ENCODE results near the gene SPDYE3.
"Not testable (repeated sequence)": the region's sequence is repeated elsewhere in the genome, so short reads cannot be mapped to it uniquely, and the experiment has no call there.

Gene SPDYE3

GRCh38 chr7:100267648-100268047, 39.9 kb upstream of the SPDYE3 start:
- Histone ChIP-seq H3K9ac (no peak overlapping the region), H2AFZ (ENCODE audit: low read depth) (no peak overlapping the region), H3K27me3 (ENCODE audit: insufficient read depth, low read depth) (no peaks in the 10 kb centered on the region), H3K27ac (no peak overlapping the region), H3K79me2 (ENCODE audit: insufficient read depth, low read depth) (peaks cover 21% of the 10 kb centered on the region; the same call in 1 of the 2 replicates), H3K4me1 (ENCODE audit: low read depth, poor library complexity, severe bottlenecking) (peaks cover 25% of the 10 kb centered on the region), H4K20me1 (ENCODE audit: insufficient read depth) (no peaks in the 10 kb centered on the region), H3K4me2 (no peak overlapping the region), H3K4me3 (IDR thresholded peaks at IDR 0.05; ENCODE audit: insufficient read depth, low read depth, low read length) (no peak overlapping the region), H3K36me3 (ENCODE audit: insufficient read depth) (no peaks in the 10 kb centered on the region)
- no peak for TF ChIP-seq CTCF (conservative IDR thresholded peaks at IDR 0.05; ENCODE audit: low read depth, low read length)

- not testable (repeated sequence) for H3K4me3 ChIP-seq (IDR thresholded peaks at IDR 0.05; ENCODE audit: insufficient read depth, low read depth, low read length); H3K4me2 ChIP-seq; H3K9ac ChIP-seq; H2AFZ ChIP-seq (ENCODE audit: low read depth); H4K20me1 ChIP-seq (ENCODE audit: insufficient read depth); H3K36me3 ChIP-seq (ENCODE audit: insufficient read depth); H3K27me3 ChIP-seq (ENCODE audit: insufficient read depth, low read depth); H3K27ac ChIP-seq
- Histone ChIP-seq H3K79me2 (ENCODE audit: insufficient read depth, low read depth) (peaks cover 16% of the 10 kb centered on the region; the same call in 1 of the 2 replicates), H3K4me1 (ENCODE audit: low read depth, poor library complexity, severe bottlenecking) (peaks cover 25% of the 10 kb centered on the region)
Observed at GRCh38 chr7:100268882-100269281, 38.6 kb upstream of the SPDYE3 start.

- H3K36me3 ChIP-seq (ENCODE audit: insufficient read depth); H2AFZ ChIP-seq (ENCODE audit: low read depth); H3K4me2 ChIP-seq; H3K4me3 ChIP-seq (IDR thresholded peaks at IDR 0.05; ENCODE audit: insufficient read depth, low read depth, low read length); H4K20me1 ChIP-seq (ENCODE audit: insufficient read depth); H3K27ac ChIP-seq; H3K27me3 ChIP-seq (ENCODE audit: insufficient read depth, low read depth); H3K9ac ChIP-seq: not testable (repeated sequence)
- peaks cover 25% of the 10 kb centered on the region for H3K4me1 ChIP-seq (ENCODE audit: low read depth, poor library complexity, severe bottlenecking)
- peaks cover 16% of the 10 kb centered on the region; the same call in 1 of the 2 replicates for H3K79me2 ChIP-seq (ENCODE audit: insufficient read depth, low read depth)
Observed at GRCh38 chr7:100269306-100270045, 38.0 kb upstream of the SPDYE3 start.

- Histone ChIP-seq H3K79me2 (ENCODE audit: insufficient read depth, low read depth) (peaks cover 16% of the 10 kb centered on the region; the same call in 1 of the 2 replicates), H3K4me1 (ENCODE audit: low read depth, poor library complexity, severe bottlenecking) (peaks cover 25% of the 10 kb centered on the region), H3K4me2 (peak overlapping the region; percentile 66; the same call in 1 of the 2 replicates)
- not testable (repeated sequence) for H3K36me3 ChIP-seq (ENCODE audit: insufficient read depth); H4K20me1 ChIP-seq (ENCODE audit: insufficient read depth); H3K27ac ChIP-seq; H3K9ac ChIP-seq; H3K4me3 ChIP-seq (IDR thresholded peaks at IDR 0.05; ENCODE audit: insufficient read depth, low read depth, low read length); H3K27me3 ChIP-seq (ENCODE audit: insufficient read depth, low read depth); H2AFZ ChIP-seq (ENCODE audit: low read depth)
Observed at GRCh38 chr7:100270046-100270918, 37.2 kb upstream of the SPDYE3 start.

- not testable (repeated sequence) for H3K27ac ChIP-seq; H3K36me3 ChIP-seq (ENCODE audit: insufficient read depth); H3K9ac ChIP-seq; H3K4me3 ChIP-seq (IDR thresholded peaks at IDR 0.05; ENCODE audit: insufficient read depth, low read depth, low read length); H4K20me1 ChIP-seq (ENCODE audit: insufficient read depth); H3K27me3 ChIP-seq (ENCODE audit: insufficient read depth, low read depth)
- H3K4me2 ChIP-seq: peak overlapping the region; percentile 66
- H3K4me1 ChIP-seq (ENCODE audit: low read depth, poor library complexity, severe bottlenecking): peaks cover 20% of the 10 kb centered on the region
- H2AFZ ChIP-seq (ENCODE audit: low read depth): peak overlapping the region; percentile 34
- H3K79me2 ChIP-seq (ENCODE audit: insufficient read depth, low read depth): peaks cover 16% of the 10 kb centered on the region; the same call in 1 of the 2 replicates
Observed at GRCh38 chr7:100270941-100271593, 36.4 kb upstream of the SPDYE3 start.

All from KMS-11 (cell line).